ENCODE results near the gene EID2B. TPM values are rescaled to one million over a fixed set of nuclear protein-coding genes. Genes with fewer than 3 reads are reported as not detected.

The EID2B gene
- total RNA-seq, 2 experiments from 2014 or later = 3.2 to 3.4 TPM

DNA sequence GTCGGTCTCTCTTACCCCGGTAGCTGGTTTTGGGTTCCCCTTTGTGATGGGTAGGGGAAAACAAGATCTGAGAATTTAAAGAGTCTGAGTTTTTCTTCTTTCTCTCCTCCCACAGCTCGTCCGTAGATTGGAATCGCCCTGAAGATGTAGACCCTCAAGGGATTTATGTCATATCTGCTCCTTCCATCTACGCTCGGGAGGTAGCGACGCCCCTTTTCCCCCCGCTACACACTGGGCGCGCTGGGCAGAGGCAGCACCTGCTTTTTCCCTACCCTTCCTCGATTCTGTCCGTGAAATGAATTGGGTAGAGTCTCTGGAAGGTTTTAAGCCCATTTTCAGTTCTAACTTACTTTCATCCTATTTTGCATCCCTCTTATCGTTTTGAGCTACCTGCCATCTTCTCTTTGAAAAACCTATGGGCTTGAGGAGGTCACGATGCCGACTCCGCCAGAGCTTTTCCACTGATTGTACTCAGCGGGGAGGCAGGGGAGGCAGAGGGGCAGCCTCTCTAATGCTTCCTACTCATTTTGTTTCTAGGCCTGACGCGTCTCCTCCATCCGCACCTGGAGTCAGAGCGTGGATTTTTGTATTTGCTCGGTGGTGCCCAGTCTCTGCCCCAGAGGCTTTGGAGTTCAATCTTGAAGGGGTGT, 24.8 kb downstream of the EID2B start:
- ChIA-PET POLR2A (interaction anchor here (0.6 kb wide), 1 partner anchor 37 kb away, joined by 3 read pairs; no protein-coding TSS in a partner anchor), CTCF (interaction anchor here (0.9 to 1.3 kb wide), 2 partner anchors 44 to 68 kb away, joined by 4 read pairs; no protein-coding TSS in a partner anchor)

DNA sequence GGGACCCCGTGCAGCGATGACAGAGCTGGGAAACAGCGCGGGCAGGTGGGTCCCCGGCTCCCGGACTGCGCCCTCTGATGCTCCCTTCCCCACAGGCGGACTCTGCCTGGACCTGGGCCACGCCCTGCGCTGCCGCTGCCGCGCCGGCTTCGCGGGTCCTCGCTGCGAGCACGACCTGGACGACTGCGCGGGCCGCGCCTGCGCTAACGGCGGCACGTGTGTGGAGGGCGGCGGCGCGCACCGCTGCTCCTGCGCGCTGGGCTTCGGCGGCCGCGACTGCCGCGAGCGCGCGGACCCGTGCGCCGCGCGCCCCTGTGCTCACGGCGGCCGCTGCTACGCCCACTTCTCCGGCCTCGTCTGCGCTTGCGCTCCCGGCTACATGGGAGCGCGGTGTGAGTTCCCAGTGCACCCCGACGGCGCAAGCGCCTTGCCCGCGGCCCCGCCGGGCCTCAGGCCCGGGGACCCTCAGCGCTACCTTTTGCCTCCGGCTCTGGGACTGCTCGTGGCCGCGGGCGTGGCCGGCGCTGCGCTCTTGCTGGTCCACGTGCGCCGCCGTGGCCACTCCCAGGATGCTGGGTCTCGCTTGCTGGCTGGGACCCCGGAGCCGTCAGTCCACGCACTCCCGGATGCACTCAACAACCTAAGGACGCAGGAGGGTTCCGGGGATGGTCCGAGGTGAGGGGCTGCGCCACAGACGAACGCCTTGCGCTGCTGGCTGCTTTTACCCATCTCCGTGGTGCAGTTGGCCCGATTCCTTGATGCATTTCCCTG, 25.5 kb downstream of the EID2B start:
- POLR2A ChIA-PET = interaction anchor here (0.6 kb wide), 1 partner anchor 37 kb away, joined by 3 read pairs; no protein-coding TSS in a partner anchor

DNA sequence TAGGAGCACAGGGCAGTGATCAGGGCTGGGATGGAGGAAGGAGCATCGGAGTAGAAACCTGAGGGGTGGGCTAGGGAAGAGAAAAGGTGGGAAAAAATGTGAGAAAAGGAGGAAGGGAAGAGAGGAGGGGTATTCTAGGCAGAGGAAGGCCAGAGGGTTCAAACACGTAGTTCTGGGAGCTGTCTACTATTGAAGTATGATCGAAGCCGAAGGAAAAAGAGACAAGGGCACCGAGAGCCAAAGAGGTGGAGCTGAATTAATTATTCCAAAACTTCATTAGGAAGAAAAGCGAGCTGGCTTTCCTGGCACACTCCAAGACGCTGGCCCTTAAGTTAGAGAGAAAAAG, 26.1 kb downstream of the EID2B start:
- CTCF ChIA-PET = interaction anchor here (1.1 kb wide), 1 partner anchor 14 kb away, joined by 3 read pairs; no protein-coding TSS in a partner anchor
- POLR2A ChIA-PET = interaction anchor here (1.1 kb wide), 1 partner anchor 71 kb away, joined by 4 read pairs; the partner anchor contains the start of gene RPS16

More for the DNA sequence above, 25.5 kb downstream of the EID2B start:
- CTCF ChIA-PET = interaction anchor here (0.9 to 1.3 kb wide), 3 partner anchors 14 to 67 kb away, joined by 3 to 4 read pairs (median 4); no protein-coding TSS in a partner anchor

DNA sequence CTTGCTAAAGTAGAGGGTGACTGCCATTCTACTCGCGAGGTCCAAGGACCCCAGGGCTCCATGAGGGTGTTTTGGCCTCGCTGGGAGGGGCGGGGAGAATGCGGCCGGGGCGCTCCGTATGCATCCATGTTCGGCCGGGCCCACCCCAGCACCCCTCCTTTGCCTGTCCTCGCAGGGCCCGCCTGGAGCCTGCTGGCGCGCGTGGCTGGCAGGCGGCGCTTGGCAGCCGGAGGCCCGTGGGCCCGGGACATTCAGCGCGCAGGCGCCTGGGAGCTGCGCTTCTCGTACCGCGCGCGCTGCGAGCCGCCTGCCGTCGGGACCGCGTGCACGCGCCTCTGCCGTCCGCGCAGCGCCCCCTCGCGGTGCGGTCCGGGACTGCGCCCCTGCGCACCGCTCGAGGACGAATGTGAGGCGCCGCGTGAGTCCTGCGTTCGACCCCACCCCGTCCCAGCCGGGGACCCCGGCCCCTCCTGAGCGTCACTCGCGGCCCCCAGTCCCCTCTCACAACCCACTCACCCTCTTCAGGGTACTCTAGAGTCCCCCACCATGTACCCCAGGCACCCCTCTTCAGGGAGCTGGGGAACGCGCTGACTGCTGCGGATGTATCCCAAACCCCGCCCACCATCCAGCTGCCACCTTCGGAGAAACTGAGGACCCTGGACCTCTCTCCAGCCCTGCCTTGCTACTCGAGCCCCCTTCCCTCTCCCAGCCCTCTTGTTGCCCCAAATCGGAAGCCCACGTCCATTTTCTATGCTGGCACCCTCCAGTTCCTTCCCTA, 29.8 kb downstream of the EID2B start:
- ChIA-PET POLR2A (interaction anchor here (1.3 kb wide), 1 partner anchor 58 kb away, joined by 7 read pairs; the partner anchor contains the start of gene SUPT5H), CTCF (interaction anchor here (0.6 to 2.4 kb wide), 15 partner anchors 10 to 294 kb away, joined by 3 to 16 read pairs (median 4); partner anchors contain the start of genes EID2B, MED29 and PAF1)

DNA sequence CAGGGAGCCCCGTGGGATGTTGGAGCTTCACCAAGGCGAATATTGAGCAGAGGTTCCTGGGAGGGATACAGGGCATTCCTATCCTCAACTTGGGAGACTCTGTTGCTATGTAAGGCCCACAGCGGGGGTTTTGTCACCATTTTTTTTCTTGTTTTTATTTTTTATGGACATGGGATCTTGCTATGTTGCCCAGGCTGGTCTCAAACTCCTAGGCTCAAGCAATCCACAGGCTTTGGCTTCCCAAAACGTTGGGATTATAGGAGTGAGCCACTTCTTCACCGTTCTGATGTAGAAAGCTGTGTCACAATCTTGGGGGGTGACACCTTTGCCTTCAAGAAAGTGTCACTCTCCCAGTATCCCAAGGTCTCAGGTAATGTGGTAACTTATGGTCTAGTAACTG, 31.3 kb downstream of the EID2B start:
- ChIA-PET POLR2A (interaction anchor here (0.6 kb wide), 2 partner anchors 12 to 327 kb away, joined by 5 to 9 read pairs; no protein-coding TSS in a partner anchor), CTCF (interaction anchor here (1.8 to 2.4 kb wide), 2 partner anchors 27 to 32 kb away, joined by 7 to 16 read pairs; partner anchors contain the start of gene EID2B)

DNA sequence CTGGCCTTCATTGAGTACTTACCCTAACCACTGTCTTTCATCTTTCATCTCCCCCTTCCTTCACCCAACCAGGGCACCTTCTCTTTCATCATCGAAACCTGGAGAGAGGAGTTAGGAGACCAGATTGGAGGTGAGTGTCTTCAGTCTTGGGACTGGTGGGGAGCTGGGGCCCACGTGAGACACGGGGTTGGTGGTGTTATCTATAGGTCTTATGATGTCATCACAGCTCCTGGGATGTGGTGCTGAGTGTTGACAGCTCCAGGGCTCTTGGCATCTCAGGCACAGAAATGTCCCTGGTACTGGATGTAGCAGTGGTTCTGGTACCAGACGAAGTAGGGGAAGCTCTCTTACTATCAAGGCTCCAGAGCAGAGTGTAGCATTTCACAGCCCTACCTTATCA, 32.1 kb downstream of the EID2B start:
- ChIA-PET CTCF (interaction anchor here (1.8 kb wide), 1 partner anchor 26 kb away, joined by 7 read pairs; no protein-coding TSS in a partner anchor), POLR2A (interaction anchor here (0.6 kb wide), 1 partner anchor 13 kb away, joined by 9 read pairs; no protein-coding TSS in a partner anchor)

DNA sequence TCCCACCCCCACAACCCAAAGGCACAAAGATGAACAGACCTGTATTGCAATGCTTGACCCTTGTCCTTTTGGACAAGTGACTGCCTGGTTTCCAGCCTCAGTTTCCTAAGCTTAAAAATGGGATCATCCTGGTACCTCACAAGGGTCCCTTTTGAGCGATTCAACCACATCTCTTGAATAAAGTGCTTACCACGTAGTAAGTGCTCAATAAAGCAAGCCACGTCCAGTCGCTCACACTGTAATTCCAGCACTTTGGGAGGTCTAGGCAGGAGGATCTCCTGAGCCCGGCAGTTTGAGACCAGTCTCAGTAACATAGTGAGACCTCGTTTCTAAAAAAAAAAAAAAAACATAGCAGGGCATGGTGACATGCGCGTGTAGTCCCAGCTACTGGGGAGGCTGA, 32.7 kb downstream of the EID2B start:
- ChIA-PET CTCF (interaction anchor here (0.6 to 1.8 kb wide), 3 partner anchors 26 to 52 kb away, joined by 3 to 7 read pairs (median 5); partner anchors contain the start of gene EID2B), POLR2A (interaction anchor here (0.7 kb wide), 1 partner anchor 65 kb away, joined by 5 read pairs; no protein-coding TSS in a partner anchor)

DNA sequence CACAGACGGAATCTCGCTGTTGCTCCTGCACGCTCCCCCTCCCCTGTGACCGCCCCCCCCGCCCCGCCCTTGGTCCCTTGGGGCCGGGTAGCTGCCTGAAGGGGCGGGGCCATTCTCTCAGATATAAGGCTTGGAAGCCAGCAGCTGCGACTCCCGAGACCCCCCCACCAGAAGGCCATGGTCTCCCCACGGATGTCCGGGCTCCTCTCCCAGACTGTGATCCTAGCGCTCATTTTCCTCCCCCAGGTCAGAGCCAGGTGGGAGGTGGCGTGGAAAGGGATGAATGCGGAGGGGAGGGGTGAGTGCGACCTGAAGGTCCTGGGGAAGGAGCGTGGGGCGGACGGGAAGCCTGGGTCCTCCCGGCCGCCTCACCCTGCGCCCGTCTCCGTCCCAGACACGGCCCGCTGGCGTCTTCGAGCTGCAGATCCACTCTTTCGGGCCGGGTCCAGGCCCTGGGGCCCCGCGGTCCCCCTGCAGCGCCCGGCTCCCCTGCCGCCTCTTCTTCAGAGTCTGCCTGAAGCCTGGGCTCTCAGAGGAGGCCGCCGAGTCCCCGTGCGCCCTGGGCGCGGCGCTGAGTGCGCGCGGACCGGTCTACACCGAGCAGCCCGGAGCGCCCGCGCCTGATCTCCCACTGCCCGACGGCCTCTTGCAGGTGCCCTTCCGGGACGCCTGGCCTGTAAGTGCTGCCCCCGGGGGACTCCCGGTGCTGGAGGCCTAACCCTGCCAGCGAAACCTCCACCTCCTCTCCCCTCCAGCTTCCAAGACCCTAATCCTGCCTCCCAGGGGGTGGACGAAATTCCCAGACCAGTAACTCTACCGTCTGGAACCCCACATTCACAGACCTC, 33.6 kb downstream of the EID2B start, which contains the start of gene DLL3:
Gene DLL3 (plus strand): TSS at position 150 of the 845 bp plus-strand sequence. CDS start 28 bp downstream, at position 178.
- CTCF ChIA-PET = interaction anchor here (0.5 to 1.6 kb wide), 7 partner anchors 12 to 425 kb away, joined by 3 to 5 read pairs (median 3); partner anchors contain the start of gene EID2B
- POLR2A ChIA-PET = interaction anchor here (0.7 to 1.0 kb wide), 2 partner anchors 63 to 64 kb away, joined by 3 to 5 read pairs; partner anchors contain the start of gene RPS16

DNA sequence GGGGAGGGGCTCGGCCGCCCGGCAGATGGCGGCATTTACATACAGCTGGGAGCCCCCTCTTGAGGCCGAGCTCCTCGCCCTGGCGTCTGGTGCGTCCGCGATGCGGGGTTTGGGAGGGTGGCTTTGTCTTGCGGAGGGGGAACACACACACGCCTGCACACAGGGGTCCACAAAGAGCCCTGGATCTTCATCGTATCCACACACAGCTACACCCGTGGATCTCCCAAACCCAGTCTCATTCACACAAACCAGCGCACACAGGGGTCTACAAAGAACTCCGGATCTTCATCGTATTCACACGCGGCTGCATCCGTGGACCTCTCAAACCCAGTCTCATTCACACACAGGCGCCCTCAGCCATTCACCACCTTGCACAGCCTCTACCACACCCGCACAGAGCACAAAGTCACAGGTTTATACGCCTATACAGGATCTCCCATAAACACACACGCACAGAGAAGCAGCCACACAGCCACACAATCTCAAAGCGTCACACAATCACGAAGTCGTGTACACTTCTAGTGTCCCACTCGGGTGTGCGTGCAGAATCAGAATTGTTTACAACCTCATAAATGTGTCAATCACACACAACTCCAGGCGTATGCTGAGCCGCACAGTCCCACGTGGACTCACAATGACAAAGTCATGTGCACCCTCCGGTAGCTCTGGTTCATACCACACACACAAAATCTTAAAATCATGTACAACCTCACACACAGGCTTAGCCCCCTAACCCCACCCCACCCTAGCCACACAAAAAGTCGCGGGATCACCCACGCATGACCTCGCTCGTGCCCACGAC, 34.5 kb downstream of the EID2B start:
- POLR2A ChIA-PET = interaction anchor here (0.7 to 1.1 kb wide), 3 partner anchors 34 to 62 kb away, joined by 3 read pairs; partner anchors contain the start of genes EID2B and RPS16
- CTCF ChIA-PET = interaction anchor here (0.5 to 1.6 kb wide), 7 partner anchors 11 to 424 kb away, joined by 3 to 5 read pairs (median 3); partner anchors contain the start of gene EID2B

DNA sequence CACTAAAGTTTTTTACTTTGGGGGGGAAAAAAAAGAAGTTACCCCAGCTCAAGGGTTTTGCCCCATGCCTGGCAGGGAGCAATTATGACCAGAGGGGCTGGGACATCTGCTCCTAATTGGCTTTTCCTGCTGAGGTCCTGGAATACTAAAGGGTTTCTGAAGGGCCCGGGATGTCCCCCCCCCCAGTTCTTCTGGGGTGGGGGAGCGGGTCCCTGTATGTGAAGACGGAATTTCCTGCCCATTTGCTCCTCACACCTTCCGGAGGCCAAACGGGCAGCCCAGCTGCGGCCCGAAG, 35.0 kb downstream of the EID2B start:
- POLR2A ChIA-PET = interaction anchor here (0.7 to 1.1 kb wide), 2 partner anchors 35 to 51 kb away, joined by 3 read pairs; partner anchors contain the start of gene EID2B

DNA sequence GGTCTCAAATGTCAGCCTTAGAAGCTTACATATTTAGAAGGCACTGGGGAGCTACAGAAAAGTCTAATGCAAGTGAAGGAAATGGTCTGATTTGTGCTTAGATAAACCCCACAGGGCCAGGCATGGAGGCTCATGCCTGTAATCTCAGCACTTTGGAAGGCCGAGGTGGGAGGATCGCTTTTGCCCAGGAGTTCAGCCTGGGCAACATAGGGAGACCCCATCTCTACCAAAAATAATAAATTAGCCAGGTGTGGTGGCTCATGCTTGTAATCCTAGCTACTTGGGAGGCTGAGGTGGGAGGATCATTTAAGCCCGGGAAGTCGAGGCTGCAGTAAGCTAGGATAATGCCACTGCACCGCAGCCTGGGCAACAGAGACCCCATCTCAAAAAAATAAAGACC, 36.6 kb downstream of the EID2B start:
- ChIA-PET CTCF (interaction anchor here (1.2 kb wide), 1 partner anchor 37 kb away, joined by 3 read pairs; the partner anchor contains the start of gene EID2B), POLR2A (interaction anchor here (0.7 kb wide), 1 partner anchor 29 kb away, joined by 3 read pairs; no protein-coding TSS in a partner anchor)

More for the DNA sequence above, 35.0 kb downstream of the EID2B start:
- CTCF ChIA-PET = interaction anchor here (0.9 to 1.6 kb wide), 4 partner anchors 10 to 57 kb away, joined by 3 to 5 read pairs (median 4); partner anchors contain the start of gene EID2B

DNA sequence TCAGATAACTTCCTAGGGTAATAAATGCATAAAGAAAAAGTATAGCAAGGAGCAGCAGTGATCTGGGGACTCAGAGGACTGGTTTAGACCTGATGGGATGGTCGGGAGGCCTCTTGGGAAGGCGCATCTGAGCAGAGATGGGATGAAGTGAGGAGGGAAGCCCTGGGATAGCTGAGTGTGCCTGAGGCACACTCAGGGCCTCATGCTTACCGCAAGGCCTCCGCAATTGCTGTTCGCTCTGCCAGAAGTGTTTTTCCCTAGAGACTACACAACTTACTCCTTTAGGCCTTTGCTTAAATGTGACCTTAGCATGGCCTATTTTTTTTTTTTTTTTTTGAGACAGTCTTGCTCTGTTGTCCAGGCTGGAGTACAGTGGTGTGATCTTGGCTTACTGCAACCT, 38.0 kb downstream of the EID2B start:
- ChIA-PET CTCF (interaction anchor here (0.6 kb wide), 1 partner anchor 39 kb away, joined by 3 read pairs; no protein-coding TSS in a partner anchor), POLR2A (no interaction called here)

DNA sequence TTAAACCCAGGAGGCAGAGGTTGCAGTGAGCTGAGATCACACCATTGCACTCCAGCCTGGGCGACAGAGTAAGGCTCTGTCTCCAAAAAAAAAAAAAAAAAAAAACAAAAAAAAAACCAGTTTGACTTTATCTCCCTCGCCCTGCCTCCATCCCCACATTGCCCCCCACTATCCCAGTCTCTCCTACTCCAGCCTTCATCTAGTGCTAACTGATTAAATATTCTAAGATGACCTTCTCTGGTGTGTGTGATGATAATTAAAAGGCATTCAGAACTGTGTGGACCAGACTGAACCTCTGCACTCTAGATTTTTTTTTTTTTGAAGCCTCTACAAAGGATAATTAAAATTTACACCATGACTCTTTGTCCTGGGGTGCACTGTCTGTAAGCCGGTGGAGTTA, 39.9 kb downstream of the EID2B start:
- ChIA-PET POLR2A (no interaction called here), CTCF (interaction anchor here (0.6 to 1.0 kb wide), 2 partner anchors 13 to 18 kb away, joined by 3 read pairs; no protein-coding TSS in a partner anchor)

DNA sequence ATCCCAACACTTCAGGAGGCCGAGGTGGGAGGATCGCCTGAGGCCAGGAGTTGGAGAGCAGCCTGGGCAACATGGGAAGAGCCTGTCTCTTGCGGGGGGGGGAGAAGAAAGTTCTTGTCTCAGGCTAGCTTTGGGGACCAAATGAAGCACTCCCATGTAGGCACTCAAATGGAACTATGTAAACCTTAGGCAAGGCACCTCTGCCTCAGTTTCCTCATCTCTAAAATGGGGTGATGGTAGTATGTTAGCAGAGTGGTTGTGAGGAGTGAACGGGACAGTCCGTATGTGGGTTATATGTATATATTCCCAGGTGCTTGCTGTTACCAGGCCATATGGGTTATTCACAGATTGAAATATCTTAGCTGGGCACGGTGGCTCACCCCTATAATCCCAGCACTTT, 40.4 kb downstream of the EID2B start:
- ChIA-PET CTCF (interaction anchor here (0.6 to 0.9 kb wide), 3 partner anchors 10 to 28 kb away, joined by 3 read pairs; no protein-coding TSS in a partner anchor), POLR2A (no interaction called here)

DNA sequence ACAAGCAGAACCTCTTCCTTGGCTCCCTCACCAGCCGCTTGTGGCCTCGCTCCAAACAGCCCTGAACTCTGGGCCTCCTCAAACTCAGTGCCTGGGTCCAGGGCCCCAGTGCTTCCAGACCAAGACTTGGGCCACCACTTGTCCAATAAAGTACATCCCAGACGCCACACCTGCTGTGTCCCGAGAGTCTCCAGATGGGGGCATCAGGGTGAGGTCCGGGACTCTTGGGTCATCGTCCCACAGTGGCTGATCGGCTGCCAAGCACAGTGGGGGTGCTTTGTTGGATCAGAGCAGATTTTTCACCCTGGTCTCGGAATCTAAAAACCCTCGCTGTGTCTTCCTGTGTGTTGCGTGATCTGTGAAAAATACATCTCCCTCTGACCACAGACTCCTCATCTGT, 42.9 kb downstream of the EID2B start:
- CTCF ChIA-PET = no interaction called here

DNA sequence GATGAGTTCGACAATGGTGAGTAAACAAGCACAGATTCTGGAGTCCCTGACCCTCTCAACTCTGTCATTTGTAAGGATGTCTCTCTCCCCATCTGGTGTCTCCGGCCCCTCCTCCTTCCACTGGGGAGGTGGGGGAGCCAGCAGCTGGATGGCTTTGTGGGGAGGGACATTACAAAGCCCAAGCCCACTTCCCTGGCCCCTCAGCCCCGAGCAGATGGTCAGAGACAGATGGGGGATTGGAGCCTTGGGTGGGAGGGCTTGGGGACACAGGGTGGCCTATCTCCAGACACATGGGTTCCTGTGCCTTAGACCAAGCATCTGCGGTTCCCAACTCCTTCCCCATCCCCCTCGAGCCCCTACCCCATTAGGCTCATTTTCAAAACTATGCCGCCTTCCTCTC, 49.5 kb downstream of the EID2B start:
- ChIA-PET CTCF (interaction anchor here (0.8 to 1.7 kb wide), 2 partner anchors 50 to 56 kb away, joined by 4 to 5 read pairs; partner anchors contain the start of gene EID2B), POLR2A (no interaction called here)

More for the DNA sequence above, 42.9 kb downstream of the EID2B start:
- POLR2A ChIA-PET = no interaction called here

Measured in activated CD8-positive, alpha-beta memory T cell treated with anti-CD3 and anti-CD28 coated beads for 36 hours (primary cell).